ENCODE data around the gene TIGD3.
"Not testable (repeated sequence)": the region's sequence is repeated elsewhere in the genome, so short reads cannot be mapped to it uniquely, and the experiment has no call there.

Gene TIGD3

GRCh38 chr11:65325435-65325834, 29.1 kb upstream of the TIGD3 start:
- DNase-seq = no peak

DNA sequence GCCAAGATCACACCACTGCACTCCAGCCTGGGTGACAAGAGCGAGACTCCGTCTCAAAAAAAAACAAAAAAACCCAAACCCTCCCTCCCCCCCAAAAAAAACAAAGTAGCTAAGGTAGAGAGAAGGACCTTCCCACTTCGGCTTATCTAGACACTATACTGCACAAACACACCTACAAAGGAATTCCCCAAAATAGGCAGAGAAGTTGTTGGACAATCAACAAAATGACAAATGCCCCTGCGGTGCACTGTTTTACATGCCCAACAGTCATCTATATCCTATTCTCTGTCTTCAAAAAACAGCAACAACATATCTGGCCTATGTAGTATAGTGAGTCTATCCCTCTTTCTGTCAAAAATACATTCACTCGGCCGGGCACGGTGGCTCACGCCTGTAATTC, 27.5 kb upstream of the TIGD3 start:
- DNase-seq = no peak

GRCh38 chr11:65329478-65329877, 25.1 kb upstream of the TIGD3 start:
- no peak for DNase-seq

GRCh38 chr11:65329944-65330403, 24.6 kb upstream of the TIGD3 start:
- DNase-seq = peak; percentile 91

- DNase-seq = no peak
Observed at GRCh38 chr11:65330544-65330943, 24.0 kb upstream of the TIGD3 start.

DNA sequence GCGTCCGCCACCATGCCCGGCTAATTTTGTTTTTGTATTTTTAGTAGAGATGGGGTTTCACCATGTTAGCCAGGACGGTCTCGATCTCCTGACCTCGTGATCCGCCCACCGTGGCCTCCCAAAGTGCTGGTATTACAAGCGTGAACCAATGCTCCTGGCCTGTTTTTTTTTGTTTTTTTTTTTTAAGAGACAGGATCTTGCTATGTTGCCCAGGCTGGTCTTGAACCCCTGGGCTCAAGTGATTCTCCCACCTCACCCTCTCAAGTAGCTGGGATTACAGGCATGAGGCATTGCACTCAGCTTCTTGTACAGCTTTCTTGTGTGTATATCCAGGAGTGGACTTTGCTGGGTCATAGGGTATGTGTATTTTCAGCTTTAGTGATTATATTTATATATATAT, 22.0 kb upstream of the TIGD3 start:
- DNase-seq = not testable (repeated sequence)

DNA sequence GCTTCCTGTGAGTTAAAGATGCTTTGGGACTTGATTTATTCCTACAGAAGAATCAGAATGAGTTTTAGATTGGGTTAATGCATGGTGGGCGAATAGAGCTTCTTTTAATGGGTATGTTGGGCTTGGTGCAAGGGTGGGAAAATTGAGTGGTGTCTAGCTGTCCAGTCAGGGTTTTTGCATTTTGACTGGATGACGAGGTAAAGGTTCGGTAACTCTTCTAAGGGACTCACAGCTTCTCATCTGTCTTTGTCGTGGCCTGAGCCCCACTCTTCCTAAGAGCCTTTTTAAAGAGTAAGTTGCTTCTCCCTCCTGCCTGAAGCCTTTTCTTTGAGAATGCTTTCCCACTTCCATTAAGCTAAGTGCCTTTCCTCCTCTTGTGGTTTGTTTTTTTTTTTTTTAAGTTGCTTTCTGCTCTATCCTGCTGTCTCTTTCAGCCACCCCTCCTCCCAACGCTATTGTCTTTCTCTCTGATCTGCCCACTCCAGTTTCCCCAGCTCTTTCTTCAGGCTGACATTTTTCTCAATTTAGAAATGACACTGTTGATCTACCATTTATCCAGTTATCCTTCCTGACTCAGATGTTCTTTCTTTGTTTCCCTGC, 19.8 kb upstream of the TIGD3 start:
- DNase-seq = no peak

GRCh38 chr11:65338676-65339075, 15.9 kb upstream of the TIGD3 start:
- no peak for DNase-seq

DNA sequence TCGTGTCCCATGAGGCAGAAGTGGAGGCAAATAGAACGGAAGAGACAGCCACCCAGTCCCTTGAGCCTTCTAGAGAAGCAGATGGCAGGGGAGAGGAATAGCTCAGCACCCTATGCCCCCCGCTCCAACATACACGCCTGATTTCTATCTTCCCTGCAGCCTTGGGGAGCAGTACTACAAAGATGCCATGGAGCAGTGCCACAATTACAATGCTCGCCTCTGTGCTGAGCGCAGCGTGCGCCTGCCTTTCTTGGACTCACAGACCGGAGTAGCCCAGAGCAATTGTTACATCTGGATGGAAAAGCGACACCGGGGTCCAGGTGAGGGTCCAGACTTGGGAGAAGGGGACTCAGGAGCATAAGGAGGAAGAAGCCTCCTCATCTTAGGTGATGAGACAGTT, 14.3 kb upstream of the TIGD3 start:
- DNase-seq = peak; percentile 28

GRCh38 chr11:65341856-65342255, 12.7 kb upstream of the TIGD3 start:
- no peak for DNase-seq

DNA sequence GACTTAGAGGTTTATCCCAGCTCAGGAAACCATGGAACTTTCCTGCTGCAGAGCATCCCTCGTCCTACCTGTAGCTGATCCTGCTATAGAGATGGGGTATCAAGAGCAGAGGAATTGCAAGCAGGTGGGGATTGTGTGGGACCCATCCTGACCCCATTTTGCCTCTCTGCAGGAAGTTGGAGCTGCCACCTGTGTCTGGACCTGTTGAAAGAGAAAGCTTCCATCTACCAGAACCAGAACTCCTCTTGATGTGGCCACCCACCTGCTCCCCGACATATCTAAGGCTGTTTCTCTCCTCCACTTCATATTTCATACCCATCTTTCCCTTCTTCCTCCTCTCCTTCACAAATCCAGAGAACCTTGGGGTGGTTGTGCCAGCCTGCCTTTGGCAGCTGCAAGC, 3.0 kb upstream of the TIGD3 start:
- no peak for DNase-seq

DNA sequence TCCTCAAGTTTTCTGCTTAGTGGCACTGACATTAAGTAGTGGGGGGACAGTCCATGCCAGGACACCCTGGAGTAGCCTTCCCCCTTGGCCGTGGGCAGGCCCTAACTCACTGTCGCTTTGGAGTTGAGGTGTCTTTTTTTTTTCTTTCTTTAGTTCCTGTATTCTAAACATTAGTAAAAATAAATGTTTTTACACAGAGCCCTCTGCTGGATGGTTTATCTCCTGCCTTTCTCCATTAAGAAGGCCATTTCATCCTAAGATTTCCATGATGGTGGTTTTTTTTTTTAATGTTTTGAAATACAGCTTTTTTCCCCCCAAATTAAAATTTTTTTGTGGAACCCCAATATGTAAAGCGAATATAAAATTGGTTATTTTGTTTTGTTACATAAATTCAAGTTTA, 1.8 kb upstream of the TIGD3 start:
- no peak for DNase-seq

- DNase-seq = no peak
Observed at GRCh38 chr11:65353376-65353775, 1.2 kb upstream of the TIGD3 start.

- peak; percentile 60 for DNase-seq
Observed at GRCh38 chr11:65353900-65354264, 669 bp upstream of the TIGD3 start.

DNA sequence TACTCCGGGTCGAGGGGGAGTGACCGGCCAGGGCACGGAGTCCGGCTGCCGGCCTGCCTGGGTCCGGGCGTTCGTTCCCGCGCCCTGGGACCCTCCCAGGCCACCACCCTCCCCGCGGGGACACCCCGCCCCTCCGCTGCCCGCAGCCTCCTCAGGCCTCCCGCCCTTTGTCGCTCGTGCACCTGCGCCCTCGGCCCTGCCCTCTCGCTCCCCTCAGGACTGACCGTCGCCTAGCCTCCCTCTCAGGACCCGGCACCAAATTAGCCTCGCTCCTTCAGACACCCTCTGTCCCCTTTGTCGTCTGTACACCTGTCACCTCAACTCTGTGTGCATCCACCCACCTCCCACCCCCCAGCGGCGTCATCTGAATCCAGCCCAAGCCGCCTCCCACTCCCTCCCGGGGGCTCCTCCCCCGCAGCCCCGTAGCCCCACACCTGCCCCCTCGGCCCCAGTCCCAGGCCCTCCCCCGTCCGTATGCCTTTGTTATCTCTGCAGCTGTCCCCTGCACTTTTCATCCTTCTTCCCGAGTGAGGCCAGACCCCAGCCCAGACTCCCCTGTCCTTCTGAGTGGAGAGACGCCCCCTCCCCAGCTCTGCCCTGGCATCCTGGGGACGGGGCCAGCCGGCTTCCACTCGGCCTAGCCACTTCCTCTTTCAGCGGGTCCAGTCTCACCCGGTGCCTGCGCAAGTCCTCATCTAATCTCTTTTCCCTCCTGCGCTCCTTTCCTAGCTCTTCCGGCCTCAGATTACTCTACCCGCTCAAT, 643 bp downstream of the TIGD3 start:
- DNase-seq = no peak

GRCh38 chr11:65355776-65356393, 1.3 kb downstream of the TIGD3 start:
- DNase-seq = no peak

- DNase-seq = no peak
Observed at GRCh38 chr11:65356394-65356972, 1.9 kb downstream of the TIGD3 start.

- no peak for DNase-seq
Observed at GRCh38 chr11:65357856-65358356, 3.4 kb downstream of the TIGD3 start.

GRCh38 chr11:65362320-65362931, 7.9 kb downstream of the TIGD3 start:
- no peak for DNase-seq

DNA sequence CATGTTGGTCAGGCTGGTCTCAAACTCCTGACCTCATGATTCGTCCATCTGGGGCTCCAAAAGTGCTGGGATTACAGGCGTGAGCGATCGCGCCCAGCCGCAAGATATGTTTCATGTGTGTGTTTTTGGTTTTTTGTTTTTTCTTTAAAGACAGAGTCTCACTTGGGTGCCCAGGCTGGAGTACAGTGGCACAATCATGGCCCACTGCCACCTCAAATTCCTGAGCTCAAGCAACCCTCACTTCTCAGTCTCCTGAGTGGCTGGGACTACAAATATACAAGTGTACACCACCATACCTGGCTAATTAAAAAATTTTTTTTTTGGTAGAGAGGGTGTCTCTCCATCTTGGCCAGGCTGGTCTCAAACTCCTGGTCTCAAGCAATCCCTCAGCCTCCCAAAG, 8.4 kb downstream of the TIGD3 start:
- DNase-seq = no peak

- no peak for DNase-seq
Observed at GRCh38 chr11:65363770-65364169, 9.2 kb downstream of the TIGD3 start.

- DNase-seq = peak; percentile 43
Observed at GRCh38 chr11:65366340-65366773, 11.8 kb downstream of the TIGD3 start.

DNA sequence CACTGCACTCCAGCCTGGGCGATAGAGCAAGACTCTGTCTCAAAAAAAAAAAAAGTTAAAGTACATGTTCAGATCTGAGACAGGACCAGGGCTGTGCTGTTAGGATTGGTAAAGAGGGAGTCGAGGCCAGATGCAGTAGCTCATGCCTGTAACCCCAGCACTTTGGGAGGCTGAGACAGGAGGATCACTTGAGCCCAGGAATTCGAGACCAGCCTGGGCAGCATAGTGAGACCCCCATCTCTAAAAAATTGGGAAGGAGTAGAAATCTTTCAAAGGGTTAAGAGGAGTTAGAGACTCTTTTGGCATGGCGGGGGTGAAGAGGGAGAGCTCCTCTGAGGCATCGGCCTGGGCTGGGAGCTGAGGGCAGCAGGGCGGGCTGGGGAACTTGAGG, 16.1 kb downstream of the TIGD3 start:
- no peak for DNase-seq
